HG03135 (cell line): ENCODE results near the gene INTS6L.

ENCODE experiments used
- ATAC-seq: cut with Tn5 transposase; IDR thresholded peaks from one replicate; pipeline ENCODE4 v1.9.1; 2021; ENCODE audit warnings: mild to moderate bottlenecking, moderate library complexity; ENCODE audit not compliant: unreplicated experiment

Gene INTS6L, protein sequence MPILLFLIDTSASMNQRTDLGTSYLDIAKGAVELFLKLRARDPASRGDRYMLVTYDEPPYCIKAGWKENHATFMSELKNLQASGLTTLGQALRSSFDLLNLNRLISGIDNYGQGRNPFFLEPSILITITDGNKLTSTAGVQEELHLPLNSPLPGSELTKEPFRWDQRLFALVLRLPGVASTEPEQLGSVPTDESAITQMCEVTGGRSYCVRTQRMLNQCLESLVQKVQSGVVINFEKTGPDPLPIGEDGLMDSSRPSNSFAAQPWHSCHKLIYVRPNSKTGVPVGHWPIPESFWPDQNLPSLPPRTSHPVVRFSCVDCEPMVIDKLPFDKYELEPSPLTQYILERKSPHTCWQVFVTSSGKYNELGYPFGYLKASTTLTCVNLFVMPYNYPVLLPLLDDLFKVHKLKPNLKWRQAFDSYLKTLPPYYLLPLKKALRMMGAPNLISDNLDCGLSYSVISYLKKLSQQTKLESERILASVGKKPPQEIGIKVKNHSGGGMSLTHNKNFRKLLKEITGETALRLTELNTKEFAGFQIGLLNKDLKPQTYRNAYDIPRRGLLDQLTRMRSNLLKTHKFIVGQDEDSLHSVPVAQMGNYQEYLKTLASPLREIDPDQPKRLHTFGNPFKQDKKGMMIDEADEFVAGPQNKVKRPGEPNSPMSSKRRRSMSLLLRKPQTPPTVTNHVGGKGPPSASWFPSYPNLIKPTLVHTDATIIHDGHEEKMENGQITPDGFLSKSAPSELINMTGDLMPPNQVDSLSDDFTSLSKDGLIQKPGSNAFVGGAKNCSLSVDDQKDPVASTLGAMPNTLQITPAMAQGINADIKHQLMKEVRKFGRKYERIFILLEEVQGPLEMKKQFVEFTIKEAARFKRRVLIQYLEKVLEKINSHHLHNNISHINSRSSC

DNA sequence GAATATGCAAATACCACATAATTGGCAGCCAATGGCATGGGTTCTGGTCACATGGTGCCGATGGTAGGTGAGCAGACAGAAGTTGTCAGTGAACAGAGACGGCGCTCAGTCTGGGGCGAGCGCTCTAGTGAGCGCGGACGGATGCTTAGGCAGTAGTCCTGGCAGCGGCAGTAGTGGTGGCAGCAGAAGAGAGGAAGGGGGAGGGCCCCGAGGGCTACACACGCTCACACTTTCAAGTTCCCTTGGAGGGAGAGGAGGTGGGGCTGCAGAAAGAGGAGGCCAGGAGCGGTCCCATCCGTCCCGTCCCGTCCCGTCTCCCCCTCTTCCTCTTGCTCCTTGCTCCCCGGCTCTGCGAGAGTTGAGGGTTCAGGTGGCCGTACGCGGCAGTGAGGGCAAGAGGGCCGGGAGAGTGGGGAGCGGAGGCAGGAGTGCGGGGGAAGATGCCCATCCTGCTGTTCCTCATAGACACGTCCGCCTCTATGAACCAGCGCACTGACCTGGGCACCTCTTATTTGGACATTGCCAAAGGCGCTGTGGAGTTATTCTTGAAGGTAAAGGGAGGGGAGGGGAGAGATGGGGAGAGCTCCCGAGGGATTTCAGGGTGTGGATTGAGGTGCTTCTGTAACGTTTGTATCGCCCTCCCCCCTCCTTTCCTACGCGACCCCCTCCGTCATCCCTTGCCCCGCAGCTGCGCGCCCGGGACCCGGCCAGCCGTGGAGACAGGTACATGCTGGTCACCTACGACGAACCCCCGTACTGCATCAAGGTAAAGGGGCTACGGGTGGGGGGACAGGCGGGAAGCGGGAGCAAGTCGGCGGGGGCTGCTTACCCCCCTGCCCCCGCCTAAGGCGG, at the start of gene INTS6L:
INTS6L (plus strand) TSS at position 108 of the 852 bp plus-strand sequence; CDS start at position 441, 333 bp downstream.
- ATAC-seq, result peak; percentile 82

DNA sequence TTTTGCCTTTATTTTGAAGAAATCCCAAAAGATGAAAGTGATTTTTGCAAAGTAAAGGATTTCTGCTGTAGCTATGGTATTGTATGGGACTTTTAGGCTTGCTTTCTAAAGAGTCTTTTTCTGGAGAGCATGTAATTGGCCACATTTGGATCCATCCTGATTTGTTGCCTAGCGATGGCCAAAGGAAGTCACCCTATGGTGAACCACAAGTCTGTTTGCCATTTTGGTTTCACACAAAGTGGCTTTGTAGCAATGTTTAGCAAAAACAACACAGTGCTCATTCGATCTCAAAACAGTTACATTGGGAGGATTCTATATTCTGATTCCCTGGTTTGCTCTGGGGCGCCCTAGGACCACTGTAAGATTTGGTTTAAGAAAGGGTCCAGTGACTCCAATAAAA, 44.1 kb upstream of the INTS6L start:
- no peak for ATAC-seq

DNA sequence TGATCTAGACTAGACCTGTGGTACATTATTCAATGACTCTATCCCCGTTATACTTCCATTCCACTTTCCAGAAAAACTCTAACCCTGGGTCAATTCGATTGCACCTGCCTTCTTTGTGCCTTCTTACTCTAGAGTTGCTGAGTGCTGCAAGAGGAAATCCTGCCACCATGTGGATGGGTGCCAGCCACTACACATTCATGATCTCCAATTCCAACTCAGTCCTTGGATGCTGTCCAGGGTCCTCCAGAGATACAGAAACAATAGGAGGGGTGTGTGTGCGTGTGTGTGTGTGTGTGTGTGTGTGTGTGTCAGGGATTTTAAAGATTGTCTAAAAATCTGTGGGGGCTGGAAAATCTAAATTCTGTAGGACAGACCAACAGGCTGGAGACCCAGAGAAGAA, 42.9 kb upstream of the INTS6L start:
- no peak for ATAC-seq

DNA sequence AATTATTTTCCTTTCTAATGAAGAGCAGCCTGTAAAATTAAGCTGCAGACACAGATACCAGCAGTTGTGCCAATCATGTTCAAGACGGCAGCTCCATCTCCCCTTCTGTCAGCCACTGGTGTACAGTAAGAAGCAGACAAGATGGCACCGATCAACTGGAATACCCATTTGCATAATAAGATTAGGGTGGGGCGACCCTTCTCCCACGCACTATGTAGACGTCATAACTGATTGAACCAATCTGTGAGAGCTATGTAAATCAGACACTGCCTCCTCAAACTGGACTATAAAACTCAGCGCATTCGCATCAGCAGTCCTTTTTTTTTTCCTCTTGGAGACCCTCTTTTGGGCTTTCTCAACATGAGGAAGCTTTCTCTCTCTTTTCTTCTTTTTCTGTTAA, 40.4 kb upstream of the INTS6L start:
- ATAC-seq, result no peak

DNA sequence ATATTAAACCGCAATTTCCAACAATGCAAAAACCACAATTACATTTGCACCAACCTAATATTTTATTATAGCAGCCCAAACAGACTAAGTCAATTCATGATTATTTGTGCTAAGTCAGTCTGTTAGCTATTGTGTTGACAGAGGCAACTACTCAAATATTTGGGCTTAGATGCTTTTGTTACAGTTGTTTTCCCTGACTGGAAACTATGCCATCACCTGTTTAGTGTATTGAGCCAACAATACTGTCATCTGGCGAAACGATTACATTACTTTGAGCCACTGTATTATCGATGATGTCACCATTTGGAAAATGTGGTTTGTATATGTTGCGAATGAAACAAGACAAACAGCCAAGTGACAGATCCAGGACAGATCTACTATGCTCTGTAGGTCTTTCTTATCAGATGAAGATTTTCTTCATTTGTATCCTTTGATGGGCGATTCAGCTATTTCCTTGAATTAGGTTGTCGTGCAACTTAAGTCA, 38.7 kb upstream of the INTS6L start:
- ATAC-seq, result no peak

DNA sequence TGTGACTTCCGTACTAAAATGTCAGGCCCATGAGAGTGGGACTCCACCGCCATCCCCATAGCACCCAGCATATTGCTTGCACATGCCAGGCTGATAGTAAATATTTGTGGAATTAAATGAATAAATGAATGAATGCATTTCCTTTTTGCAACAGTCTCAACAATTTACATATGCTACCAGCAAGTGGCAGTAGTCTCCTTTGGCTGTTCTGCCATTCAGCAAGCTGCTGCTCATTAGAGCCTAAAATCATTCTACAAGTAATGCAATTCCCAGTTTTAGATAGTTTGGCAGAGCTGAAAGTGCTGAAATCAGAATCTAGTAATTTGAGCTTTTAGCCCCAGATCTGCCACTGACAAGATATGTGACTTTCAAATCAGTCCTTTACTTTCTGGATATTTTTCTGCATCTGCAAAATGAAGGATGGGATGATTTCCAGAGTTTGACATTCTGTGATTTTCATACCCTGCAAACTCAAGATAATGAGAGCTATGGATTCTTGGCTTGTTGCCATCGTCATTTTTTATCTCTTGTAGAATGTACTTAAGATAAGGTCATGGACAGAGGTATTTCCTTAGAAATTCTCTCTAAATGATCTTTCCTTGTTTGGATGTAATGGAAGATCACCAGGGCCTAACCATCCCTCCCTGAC, 35.7 kb upstream of the INTS6L start:
- ATAC-seq, result no peak

DNA sequence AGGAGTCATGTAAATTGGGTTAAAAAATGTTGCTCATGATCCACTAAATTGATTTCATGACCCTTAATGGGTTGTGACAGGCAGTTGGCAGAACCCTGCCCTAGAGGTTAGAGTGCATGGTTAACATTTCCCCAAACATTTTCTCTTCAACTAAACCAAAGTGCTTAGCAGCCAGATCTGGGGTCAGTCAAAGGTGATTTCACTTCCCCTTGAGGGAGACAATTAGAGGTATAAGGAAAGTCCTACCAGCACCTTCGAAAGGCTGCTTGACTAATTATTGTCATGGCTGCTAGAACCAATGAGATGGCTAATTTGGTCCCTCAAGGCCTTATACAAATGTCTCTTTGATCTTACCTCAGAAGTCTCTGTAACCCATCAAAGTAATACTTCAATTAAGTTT, 30.9 kb upstream of the INTS6L start:
- ATAC-seq, result peak; percentile 81

DNA sequence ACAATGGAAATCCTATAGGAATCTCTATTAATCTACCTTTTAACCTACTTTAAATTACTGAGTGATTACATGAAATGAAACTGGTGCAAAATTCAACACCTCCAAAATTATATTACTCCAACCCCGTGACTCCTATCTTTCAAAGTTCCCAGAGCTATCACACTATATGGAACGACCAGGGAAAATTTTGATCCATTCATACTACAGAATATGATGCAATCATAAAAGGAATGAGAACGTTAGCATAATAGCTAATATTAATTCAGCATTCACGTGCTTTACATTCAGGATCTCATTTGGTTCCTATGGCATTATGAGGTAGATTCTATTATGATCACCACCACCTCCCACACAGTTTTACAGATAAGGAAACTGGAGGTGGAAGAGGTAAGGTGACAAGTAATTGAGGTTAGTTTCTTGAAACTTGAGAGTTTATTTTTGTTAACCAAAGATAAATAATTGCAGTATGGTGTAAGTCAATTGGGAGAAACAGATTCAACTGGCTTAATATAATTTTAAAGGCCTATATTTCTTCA, 29.4 kb upstream of the INTS6L start:
- no peak for ATAC-seq

DNA sequence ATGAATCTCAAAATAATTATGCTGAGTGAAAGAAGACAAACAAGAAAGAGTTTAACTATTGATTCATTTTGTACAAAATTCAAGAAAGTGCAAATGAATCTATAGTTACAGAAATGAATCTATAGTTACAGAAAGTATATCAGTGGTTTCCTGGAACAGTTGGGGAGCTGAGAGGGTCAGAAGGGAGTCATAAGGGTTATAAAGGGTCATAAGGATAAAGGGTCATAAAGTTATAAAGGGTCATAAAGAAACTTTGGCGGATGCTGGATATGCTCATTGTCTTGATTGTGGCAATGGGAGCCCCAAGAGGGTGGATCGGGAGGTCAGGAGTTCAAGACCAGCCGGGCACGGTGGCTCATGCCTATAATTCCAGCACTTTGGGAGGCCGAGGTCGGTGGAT, 26.0 kb upstream of the INTS6L start:
- ATAC-seq, result no peak

DNA sequence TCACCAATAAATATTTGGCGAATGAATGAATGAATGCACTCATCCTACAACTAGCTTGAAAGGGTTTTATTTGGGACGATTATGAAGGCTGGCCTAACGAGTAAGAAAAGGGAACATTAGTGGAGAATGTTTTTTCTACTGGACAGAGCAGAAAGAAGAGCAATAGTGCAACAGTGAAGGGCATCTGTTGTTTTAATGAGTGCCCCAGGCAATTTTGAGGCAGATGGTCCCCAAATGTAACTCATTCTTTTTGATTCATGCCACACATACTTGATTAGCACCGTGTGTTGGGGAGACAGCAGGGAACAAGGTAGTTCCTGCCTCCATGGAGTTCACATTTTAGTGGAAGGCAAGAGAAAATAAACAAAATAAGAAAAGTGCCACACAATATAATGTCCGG, 22.7 kb upstream of the INTS6L start:
- no peak for ATAC-seq

DNA sequence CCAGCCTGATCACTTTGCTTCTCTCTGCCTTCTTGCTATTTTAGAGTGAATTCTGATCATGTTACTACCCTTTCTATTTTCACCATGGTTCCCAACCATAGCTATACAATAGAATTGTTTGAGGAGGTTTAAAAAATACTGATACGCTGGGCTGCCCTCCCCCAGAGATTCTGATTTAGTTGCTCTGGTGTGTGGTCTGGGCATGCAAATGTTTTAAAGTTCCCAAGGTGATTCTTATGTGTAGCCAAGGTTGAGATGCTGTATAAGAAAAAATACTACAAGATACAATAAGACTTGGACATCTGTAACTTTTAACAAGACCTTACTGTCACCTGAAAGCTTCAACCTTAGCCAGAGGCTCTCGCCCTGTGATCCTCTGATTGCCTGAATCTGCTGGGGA, 22.2 kb upstream of the INTS6L start:
- no peak for ATAC-seq

DNA sequence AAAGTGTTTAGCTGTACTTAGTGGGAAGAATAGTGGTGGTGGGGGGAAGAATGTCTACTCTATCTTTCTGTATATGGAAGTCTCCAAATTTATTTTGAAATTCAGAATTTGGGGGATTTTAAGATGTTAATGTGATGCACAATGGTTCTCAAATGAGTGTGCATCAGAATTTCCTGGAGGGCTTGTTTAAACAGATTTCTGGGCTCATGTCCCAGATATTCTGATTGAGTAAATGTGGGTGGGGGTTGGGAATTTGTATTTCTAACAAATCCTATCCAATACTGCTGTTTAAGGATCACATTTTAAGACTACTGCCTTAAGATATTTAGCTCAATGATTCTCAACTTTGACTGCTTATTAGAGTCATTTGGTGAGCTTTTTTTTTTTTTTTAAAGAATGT, 15.1 kb upstream of the INTS6L start:
- no peak for ATAC-seq

DNA sequence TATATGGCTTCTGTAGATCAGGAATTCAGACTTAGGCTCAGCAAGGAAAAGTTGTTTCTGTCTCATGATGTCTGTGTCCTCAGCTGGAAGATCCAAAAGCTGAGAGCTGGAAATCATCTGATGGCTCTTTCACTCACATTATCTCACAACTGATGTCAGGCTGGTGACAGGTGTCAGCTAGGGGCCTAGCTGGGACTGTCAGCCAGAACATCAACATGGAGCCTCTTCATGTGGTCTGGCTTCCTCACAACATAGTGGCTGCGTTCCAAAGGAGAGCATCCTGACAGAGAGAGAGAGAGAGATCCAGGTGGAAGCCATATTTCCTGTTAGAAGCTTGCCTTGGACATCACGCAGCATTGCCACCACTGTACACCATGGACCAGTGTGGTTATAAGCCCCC, 10.6 kb upstream of the INTS6L start:
- ATAC-seq, result no peak

DNA sequence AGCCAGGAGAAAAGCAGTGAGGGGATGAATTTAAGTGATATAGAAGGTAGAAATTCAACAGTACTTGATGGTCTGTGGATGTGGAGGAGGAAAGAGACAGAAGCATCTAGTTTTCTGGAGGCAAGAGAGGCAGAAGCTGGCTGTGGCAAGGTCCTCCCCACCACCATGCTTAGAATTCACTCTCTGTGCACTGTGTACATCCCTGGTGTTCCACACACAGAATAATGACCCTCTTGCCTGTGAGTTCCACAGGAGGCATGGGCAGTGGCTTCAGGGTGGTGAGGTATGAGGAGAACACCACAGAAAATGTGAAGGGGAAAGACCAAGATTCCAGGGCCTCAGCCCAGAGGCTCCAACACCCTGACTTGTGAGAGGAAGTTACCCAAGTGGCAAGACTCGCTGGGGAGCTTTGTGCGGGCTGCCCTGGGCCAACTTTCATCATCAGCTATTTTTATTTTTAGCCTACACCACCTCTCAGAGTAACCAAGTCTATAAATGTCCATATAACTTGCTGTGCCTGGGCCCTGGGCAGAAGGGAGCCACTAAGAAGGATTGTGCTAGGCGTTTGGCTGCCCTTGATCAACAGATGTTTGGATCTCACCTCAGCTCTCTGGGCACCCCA, 7.8 kb upstream of the INTS6L start:
- ATAC-seq, result no peak

DNA sequence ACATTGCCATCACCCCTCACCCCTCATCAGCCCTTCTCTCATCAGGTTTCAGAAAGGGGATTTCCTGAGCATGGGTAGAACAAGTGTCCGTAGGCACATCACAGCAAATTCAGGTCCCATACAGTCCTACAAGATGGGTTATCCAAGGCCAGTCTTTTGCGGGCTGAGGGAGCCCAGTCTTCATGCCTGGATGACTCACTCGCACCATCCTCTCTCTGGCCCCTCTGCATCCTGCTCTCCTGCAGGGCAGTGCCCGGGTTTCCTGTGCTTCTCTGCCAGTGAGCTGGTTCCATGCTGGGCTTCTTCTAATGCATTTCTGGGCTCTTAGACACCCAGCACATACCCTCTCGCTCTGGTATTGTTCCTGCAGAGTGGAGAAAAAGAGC, 7.3 kb upstream of the INTS6L start:
- no peak for ATAC-seq

DNA sequence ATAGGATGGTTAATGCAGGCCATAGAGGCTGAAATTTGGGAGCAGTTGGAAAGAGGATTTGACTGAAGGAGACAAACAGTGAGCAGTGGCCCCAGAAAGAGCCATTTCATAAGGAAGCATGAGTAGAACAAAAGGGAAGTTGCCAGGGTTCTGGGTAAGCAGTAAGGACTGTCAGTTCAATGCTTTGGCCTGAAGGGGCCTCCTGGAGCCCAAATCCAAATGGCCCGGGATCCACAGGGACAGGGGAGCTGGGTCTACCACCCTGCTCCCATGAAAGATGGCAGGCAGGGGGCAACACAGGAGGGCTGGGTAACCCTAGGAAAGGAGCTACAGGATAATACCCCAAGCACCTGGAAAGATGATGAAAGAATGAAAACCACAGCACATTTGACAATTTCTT, 4.1 kb upstream of the INTS6L start:
- ATAC-seq, result no peak

DNA sequence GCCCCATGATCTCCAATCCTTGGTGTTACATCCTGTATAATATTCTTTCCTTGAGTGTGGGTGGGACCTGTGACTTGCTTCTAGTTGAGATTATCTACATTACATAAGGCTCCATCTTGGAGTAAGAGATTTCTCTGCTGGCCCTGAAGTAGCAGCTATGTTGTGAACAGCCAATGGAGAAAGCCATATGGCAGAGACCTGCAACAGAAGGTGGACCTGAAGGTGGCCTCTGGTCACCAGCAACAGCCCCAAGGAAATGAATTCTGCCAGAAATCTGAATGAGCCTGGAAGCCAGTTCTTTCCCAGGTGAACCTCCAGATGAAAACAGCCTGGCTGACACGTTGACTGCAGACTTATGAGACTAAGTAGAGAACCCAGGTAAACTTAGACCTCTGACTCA, 2.3 kb upstream of the INTS6L start:
- no peak for ATAC-seq

DNA sequence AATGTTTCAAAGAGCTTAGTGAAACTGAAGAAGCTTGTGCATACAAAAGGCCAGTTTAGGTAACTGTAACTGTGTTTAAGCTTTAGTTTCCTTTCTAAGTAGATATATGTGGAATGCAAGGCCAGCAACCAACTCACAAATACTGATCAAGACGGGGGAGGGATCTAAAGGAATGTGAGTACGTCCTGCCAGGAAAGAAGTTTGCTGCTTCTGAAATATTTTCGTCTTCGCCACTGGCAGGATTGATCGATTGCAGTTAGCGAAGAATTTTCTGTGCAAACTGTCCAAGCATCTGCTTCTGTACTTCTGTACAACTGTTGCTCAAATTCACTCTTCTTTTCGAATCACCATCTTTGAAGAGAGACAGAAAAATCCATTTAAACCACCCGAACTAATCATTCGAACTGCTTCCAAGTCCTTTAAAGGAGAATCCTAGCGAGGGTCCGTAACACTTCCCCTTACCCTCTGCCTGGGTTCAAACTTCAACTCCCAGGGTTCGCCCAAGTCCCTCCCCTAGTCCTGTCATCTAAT, 373 bp upstream of the INTS6L start:
- peak; percentile 1 for ATAC-seq

DNA sequence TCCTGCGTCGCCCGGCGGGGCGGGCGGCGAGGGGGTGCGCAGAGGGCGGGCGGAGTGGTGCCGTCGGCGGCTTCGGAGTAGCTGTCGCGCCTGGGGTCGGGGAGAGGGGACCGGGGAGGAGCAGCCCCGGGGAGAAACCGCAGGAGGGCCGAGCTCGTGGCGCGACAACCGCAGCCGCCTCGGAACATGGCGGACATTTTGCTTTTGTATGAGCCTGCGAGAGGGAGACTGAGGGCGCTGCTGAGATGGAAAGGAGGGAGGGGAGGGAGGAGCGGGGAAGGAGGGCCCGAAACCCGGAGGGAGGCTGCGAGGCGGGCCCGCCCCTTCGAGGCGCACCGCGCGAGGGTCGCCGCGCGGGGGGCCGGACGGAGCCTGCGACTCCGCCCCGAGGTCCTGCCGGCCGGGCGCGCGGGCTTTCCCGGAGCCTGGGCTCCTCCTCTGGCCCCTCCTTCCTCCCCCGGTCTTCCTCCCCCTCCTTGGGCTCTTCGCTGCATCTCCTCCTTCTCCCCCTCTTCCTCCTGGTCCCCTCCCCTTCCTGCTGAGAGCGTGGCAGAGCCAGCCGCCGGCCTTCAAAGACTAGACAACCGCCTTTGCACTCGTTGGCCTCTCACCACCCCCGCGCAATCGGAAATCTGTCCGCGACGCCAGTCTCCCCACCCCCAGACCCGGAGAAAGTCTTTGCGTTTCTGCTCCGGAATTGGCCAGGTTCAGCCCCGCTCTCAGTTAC, 1.1 kb downstream of the INTS6L start:
- ATAC-seq, result peak; percentile 63
